ENCODE results near the gene RNF44. TPM values are rescaled to one million over a fixed set of nuclear protein-coding genes. Genes with fewer than 3 reads are reported as not detected.

RNF44 gene
- total and polyA plus RNA-seq, 2 donors (not counting 3 experiments of a cell fraction or from before 2014, with no cell fraction given) = 19.8 to 50.2 TPM

GRCh38 chr5:176492431-176492830 lies 44.8 kb downstream of the RNF44 start:
- no peaks in the 10 kb centered on the region for H3K79me2 ChIP-seq (ENCODE audit: control insufficient read depth, insufficient read depth, low read length)
- no peak overlapping the region for H3K27ac ChIP-seq (ENCODE audit: insufficient read depth, low read depth, low read length)
- no peaks in the 10 kb centered on the region for H3K9me3 ChIP-seq (replicated peaks; ENCODE audit: control insufficient read depth, insufficient read depth, low read length)
- no peak for FAIRE-seq
- ChIA-PET POLR2A (no interaction called here), CTCF (interaction anchor here (0.9 kb wide), 2 partner anchors 13 to 76 kb away, joined by 3 read pairs; partner anchors contain the start of gene CLTB)
- H3K4me2 ChIP-seq (ENCODE audit: insufficient read depth, low read length) = no peak overlapping the region
- TF ChIP-seq POLR2AphosphoS5 (IDR thresholded peaks at IDR 0.05; ENCODE audit: insufficient read depth, low read depth, low read length) = no peak
- no peak for TF ChIP-seq GATA2 (IDR thresholded peaks at IDR 0.05; ENCODE audit: insufficient read depth, insufficient read length, low read depth, low read length)
- TF ChIP-seq POLR2A (IDR thresholded peaks at IDR 0.05; ENCODE audit: low read depth, low read length) = no peak
- no peak for TF ChIP-seq MAX (IDR thresholded peaks at IDR 0.05; ENCODE audit: insufficient read depth, insufficient read length)
- TF ChIP-seq CTCF (IDR thresholded peaks at IDR 0.05; ENCODE audit: extremely low read depth in 1 of 2, insufficient read depth in 1 of 2, low read depth in 1 of 2, low read length in 2 of 2) = no peak
- no peak for TF ChIP-seq FOS (IDR thresholded peaks at IDR 0.05; ENCODE audit: borderline replicate concordance, insufficient read depth, low read length)
- TF ChIP-seq MYC (IDR thresholded peaks at IDR 0.05; ENCODE audit: low read depth, low read length) = no peak
- TF ChIP-seq JUN (IDR thresholded peaks at IDR 0.05; ENCODE audit: borderline replicate concordance, insufficient read depth, insufficient read length, low read depth) = no peak
- no peak for TF ChIP-seq EZH2 (IDR thresholded peaks at IDR 0.05; ENCODE audit: borderline replicate concordance, low read depth, low read length, severe bottlenecking)
- H3K9ac ChIP-seq (replicated peaks; ENCODE audit: extremely low read depth, insufficient read depth, low read length) = no peak overlapping the region
- no peaks in the 10 kb centered on the region for H3K27me3 ChIP-seq (ENCODE audit: control insufficient read depth in 2 of 2, insufficient read depth in 2 of 2, low read length in 2 of 2)
- dilution Hi-C loops (cut with MboI; ENCODE audit: extremely low pct_ligation_motif_present, low sequenced_read_pairs) = no loop called here
- peaks cover 22 to 35% of the 10 kb centered on the region in 2 experiments for H3K36me3 ChIP-seq (ENCODE audit: control insufficient read depth in 2 of 2, extremely low read depth in 1 of 2, insufficient read depth in 2 of 2, low read length in 2 of 2)
- intact Hi-C loops (cut with micrococcal nuclease) = no loop called here
- no peaks in the 10 kb centered on the region for H3K9me1 ChIP-seq (replicated peaks; ENCODE audit: control insufficient read depth, extremely low read depth, insufficient read depth, low read length)
- no peaks in the 10 kb centered on the region for H4K20me1 ChIP-seq (replicated peaks; ENCODE audit: control insufficient read depth, extremely low read depth, insufficient read depth, low read length)
- H3K4me3 ChIP-seq (replicated peaks in 1 of 3; ENCODE audit: insufficient read depth in 1 of 3, low read depth in 1 of 3, low read length in 3 of 3) = no peak overlapping the region
- no TSS peak for BruUV-seq (replicated peaks)
- no peak for DNase-seq (ENCODE audit: low read depth, low spot score)
- no peak overlapping the region for H2AFZ ChIP-seq (ENCODE audit: low read depth, low read length)
- H3K4me1 ChIP-seq (ENCODE audit: control insufficient read depth, extremely low read depth, insufficient read depth, low read length) = no peaks in the 10 kb centered on the region
